GM12801 (cell line): Measurements from ENCODE around the gene PRKCQ.

Experiments used
- CTCF ChIP-seq: IDR thresholded peaks from one replicate; pipeline ENCODE4 v1.5.1; 2011; ENCODE audit warnings: control low read depth; ENCODE audit not compliant: insufficient read length; ENCODE audit errors: extremely low read depth

The PRKCQ gene

GRCh38 chr10:6532321-6532720, 47.8 kb downstream of the PRKCQ start:
- no peak for TF ChIP-seq CTCF

GRCh38 chr10:6530966-6531365, 49.1 kb downstream of the PRKCQ start:
- TF ChIP-seq CTCF, result no peak

- no peak for TF ChIP-seq CTCF
Observed at GRCh38 chr10:6530211-6530840, 49.8 kb downstream of the PRKCQ start.

- no peak for TF ChIP-seq CTCF
Observed at GRCh38 chr10:6528198-6528950, 51.7 kb downstream of the PRKCQ start.

GRCh38 chr10:6525599-6526165, 54.4 kb downstream of the PRKCQ start:
- no peak for TF ChIP-seq CTCF

GRCh38 chr10:6522230-6522629, 57.8 kb downstream of the PRKCQ start:
- no peak for TF ChIP-seq CTCF

GRCh38 chr10:6520138-6520537, 59.9 kb downstream of the PRKCQ start:
- TF ChIP-seq CTCF, result no peak
